PFSK-1 (cell line): ENCODE results near the gene TBC1D16.

ENCODE experiments used
- FOXP2 ChIP-seq: optimal IDR thresholded peaks from 2 replicates; pipeline ENCODE3; 2011; ENCODE audit warnings: borderline replicate concordance, control low read depth, inconsistent platforms; ENCODE audit not compliant: insufficient read depth; ENCODE audit errors: extremely low read length, extremely low read depth
- POLR2AphosphoS5 ChIP-seq: IDR thresholded peaks from 2 replicates; pipeline ENCODE4 v1.6.1; 2012; ENCODE audit warnings: low read depth, mild to moderate bottlenecking, control low read depth, low read length, moderate library complexity
- REST ChIP-seq, 2 experiments: IDR thresholded peaks; 2 replicates each; pipeline versions ENCODE4 v1.6.1 to v1.8.0; 2011 to 2012; ENCODE audit warnings: low read depth in 2 of 2, low read length in 2 of 2, control low read depth in 1 of 2, inconsistent platforms in 1 of 2, mild to moderate bottlenecking in 1 of 2, moderate library complexity in 1 of 2; ENCODE audit not compliant: insufficient read depth in 1 of 2
- SIN3A ChIP-seq: IDR thresholded peaks from 2 replicates; pipeline ENCODE4 v1.6.1; 2012; ENCODE audit warnings: mild to moderate bottlenecking, low read length, moderate library complexity, borderline replicate concordance; ENCODE audit not compliant: insufficient read depth
- TAF1 ChIP-seq: IDR thresholded peaks from 2 replicates; pipeline ENCODE4 v1.6.1; 2012; ENCODE audit warnings: low read length, control low read depth, borderline replicate concordance; ENCODE audit not compliant: insufficient read depth

The TBC1D16 gene

GRCh38 chr17:79915850-79916430 is 119.7 kb downstream of the TBC1D16 start:
- no peak for TF ChIP-seq FOXP2
- TF ChIP-seq TAF1 = no peak
- TF ChIP-seq REST (IDR thresholded peaks at IDR 0.05; ENCODE audit: insufficient read depth in 1 of 2, low read depth in 2 of 2, low read length in 2 of 2) = no peak
- no peak for TF ChIP-seq POLR2AphosphoS5
- TF ChIP-seq SIN3A = no peak

- TF ChIP-seq REST (IDR thresholded peaks at IDR 0.05; ENCODE audit: insufficient read depth in 1 of 2, low read depth in 2 of 2, low read length in 2 of 2) = no peak
- TF ChIP-seq SIN3A = no peak
- TF ChIP-seq TAF1 = no peak
- no peak for TF ChIP-seq FOXP2
- TF ChIP-seq POLR2AphosphoS5 = no peak
Observed at GRCh38 chr17:79914813-79915740, 120.6 kb downstream of the TBC1D16 start.

- no peak for TF ChIP-seq REST (IDR thresholded peaks at IDR 0.05; ENCODE audit: insufficient read depth in 1 of 2, low read depth in 2 of 2, low read length in 2 of 2)
- no peak for TF ChIP-seq FOXP2
- TF ChIP-seq SIN3A = no peak
- TF ChIP-seq TAF1 = no peak
- TF ChIP-seq POLR2AphosphoS5 = no peak
Observed at GRCh38 chr17:79913896-79914812, 121.5 kb downstream of the TBC1D16 start.

- TF ChIP-seq POLR2AphosphoS5 (no peak), REST (IDR thresholded peaks at IDR 0.05; ENCODE audit: insufficient read depth in 1 of 2, low read depth in 2 of 2, low read length in 2 of 2) (no peak), SIN3A (no peak), TAF1 (no peak), FOXP2 (no peak)
Observed at GRCh38 chr17:79913451-79913850, 122.2 kb downstream of the TBC1D16 start.
